Stimulated activated CD8-positive, alpha-beta memory T cell treated with anti-CD3 and anti-CD28 coated beads, Interleukin-2, amount 100 ng/mL, for 48 hours (primary cell): ENCODE data around the gene RIPOR2.
"Not testable (repeated sequence)": the region's sequence is repeated elsewhere in the genome, so short reads cannot be mapped to it uniquely, and the experiment has no call there.

Experiments used
- DNase-seq, 2 donors: peaks; one replicate each; pipeline ENCODE4 v3.0.0-alpha.2; 2020; ENCODE audit warnings: low read depth in 2 of 2

Gene RIPOR2

DNA sequence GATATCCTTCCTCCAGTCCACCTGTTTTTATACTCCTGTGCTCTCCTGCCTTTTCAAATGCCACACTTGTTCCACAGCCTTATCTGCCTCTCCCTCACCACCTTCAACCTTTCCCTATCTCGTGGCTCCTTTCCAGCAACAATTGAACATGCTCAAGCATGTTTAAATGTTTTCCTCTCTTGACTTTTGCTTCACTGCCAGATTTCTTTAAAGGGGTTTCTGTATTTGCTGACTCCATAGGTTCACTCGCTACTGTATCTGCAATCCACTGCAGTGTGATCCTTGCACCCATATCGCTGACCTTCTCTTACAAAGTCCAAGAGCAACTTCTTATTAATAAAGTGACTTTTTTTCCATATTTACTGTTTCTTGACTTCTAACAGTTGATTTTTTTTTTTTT is 172.2 kb downstream of the RIPOR2 start:
- DNase-seq = no peak

DNA sequence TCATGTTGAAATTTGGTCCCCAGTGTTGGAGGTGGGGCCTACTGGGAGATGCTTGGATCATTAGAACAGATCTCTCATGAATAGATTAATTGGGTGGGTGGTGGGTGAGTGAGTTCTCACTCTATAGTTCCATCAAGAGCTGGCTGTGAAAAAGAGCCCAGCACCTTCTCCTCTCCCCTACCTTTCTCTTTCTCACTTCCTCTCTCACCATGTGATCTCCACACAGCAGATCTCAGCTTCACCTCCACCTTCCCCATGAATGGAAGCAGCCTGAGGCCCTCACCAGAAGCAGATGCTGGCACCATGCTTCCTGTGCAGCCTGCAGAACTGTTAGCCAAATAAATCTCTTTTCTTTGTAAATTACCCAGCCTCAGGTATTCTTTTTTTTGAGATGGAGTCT is 173.9 kb downstream of the RIPOR2 start:
- no peak for DNase-seq

DNA sequence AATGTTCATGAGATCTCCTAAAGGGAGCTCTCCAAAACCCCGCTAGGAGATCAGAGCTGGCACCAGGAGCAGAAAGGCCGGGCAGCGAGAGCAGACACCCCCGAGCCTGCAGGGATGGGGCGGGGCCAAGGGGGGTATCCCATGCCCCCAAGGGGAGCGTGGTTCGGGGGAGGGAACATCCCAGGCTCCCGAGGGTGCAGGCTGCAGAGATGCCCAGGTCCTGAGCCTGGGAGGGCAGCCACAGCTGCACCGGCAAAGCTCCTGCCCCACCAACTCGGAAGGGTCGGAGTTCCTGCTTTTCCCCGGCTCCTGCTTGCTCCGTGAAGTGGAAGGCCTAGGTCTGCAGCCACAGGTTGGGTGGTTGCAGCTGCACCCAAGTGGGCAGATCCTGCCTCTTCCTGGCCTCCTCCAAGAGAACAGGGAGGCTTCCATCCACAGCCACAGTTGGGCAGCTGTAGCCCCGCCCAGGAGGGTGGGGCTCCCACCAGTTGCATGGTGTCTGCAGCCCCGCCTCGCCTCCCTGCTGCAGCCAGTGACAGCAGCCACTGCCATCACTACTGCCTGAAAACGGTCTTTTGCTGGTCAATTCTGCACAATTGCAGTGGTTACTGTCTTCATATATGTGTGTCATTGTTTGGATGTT is 174.4 kb downstream of the RIPOR2 start:
- DNase-seq = no peak

DNA sequence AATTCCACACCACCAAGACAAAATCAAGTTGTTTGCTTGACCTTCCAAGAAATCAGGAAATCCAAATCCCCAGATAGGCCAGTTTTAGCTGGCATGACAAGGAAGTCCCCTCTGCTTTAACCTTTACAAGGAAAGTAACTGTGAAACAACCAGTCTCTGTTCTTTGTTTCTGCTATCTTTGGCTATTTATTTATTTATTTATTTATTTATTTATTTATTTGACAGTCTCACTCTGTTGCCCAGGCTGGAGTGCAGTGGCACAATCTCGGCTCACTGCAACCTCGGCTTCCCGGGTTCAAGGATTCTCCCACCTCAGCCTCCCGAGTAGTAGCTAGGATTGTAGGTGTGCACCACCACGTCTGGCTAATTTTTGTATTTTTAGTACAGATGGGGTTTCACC is 175.6 kb downstream of the RIPOR2 start:
- DNase-seq = no peak

DNA sequence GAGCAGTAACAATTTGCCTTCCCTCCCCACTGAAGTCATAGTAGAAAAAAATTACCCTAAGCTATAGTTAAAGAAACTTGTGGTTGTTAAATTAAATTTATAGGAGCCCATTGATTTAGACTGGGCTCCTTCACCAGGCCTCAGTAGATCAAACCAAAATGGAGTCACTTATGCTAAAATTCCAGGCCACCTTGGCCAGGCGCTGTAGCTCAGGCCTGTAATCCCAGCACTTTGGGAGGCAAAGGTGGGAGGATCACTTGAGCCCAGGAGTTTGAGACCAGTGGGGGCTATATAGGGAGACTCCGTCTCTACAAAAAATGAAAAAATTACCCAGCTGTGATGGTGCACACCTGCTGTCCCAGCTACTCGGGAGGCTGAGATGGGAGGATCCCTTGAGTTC is 176.0 kb downstream of the RIPOR2 start:
- no peak for DNase-seq

DNA sequence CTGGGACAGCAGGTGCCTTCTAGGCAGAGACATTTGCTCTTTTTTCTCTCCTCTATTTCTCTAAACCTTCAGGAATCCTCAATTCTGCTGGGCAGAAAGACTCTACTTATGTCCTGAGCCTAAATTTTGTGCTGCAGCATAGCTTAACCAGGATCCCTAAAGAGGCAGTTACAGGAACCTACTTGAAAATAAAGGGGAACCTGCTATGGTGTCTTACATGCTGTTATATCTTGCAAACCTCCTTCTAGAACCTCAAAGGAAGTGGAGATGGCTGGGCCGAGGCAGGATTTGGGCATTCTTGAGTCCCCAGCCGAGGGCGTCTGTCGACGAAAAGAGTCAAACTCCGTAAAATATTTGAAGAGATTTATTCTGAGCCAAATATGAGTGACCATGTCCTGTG is 178.1 kb downstream of the RIPOR2 start:
- DNase-seq = no peak

DNA sequence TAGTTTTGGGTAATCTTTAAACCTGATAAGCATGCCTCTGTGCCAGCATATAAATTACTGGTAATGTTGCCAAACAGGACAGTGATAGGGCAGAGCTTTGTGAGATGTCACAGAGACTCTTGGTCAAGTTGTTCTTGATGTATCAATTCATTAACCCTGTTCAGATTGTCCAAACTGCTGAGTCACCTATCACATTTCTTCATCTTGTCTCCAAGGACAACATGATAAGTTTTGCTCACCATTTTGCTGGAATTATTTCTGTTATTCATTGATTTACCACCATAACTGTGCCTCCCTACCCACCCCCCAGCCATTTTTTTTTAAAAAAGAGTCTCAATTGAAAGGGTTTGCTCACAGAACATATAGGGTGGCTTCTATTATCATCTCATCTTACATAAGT is 180.5 kb downstream of the RIPOR2 start:
- no peak for DNase-seq

DNA sequence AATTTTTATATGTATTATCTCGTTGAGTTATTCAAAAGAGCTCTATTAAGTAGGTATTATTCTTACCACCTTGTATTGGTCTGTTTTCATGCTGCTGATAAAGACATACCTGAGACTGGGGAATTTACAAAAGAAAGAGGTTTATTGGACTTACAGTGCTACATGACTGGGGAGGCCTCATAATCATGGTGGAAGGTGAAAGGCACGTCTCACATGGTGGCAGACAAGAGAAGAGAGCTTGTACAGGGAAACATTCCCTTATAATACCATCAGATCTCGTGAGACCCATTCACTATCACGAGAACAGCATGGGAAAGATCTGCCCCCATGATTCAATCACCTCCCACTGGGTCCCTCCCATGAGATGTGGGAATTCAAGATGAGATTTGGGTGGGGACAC is 181.4 kb downstream of the RIPOR2 start:
- not testable (repeated sequence) for DNase-seq
